Panc1 (cell line): ENCODE measurements around the gene SPAG4. TPM values are rescaled to one million over a fixed set of nuclear protein-coding genes. Genes with fewer than 3 reads are reported as not detected.

Source experiments
- ATAC-seq: fragments of 200-7000 bp; cut with Tn5 transposase; 2 replicates; pipeline ENCODE4 v1.9.1; 2020; ENCODE audit warnings: mild to moderate bottlenecking, moderate library complexity
- BruUV-seq: library from RNA; stranded (reverse); fragments of 400-500 nt; replicated peaks from 2 replicates; lab custom pipeline; 2021; lab: Mats Ljungman, UMichigan
- CTCF ChIA-PET: fragments of 300-600 bp; sonication (Branson Sonifier 250); formaldehyde crosslinking; loops from one replicate; lab custom pipeline; 2022; ENCODE audit warnings: antibody characterized with exemption; lab: Charles Lee
- POLR2A ChIA-PET: fragments of 300-600 bp; sonication (Branson Sonifier 250); formaldehyde crosslinking; loops from one replicate; lab custom pipeline; 2022; ENCODE audit warnings: antibody characterized with exemption; lab: Charles Lee
- DNase-seq: peaks from one replicate; pipeline ENCODE4 v3.0.0-alpha.2; 2010; ENCODE audit warnings: low read depth, low spot score
- H3K27ac ChIP-seq: 2 replicates; pipeline ENCODE4 v1.5.1; 2011; ENCODE audit warnings: mild to moderate bottlenecking, low read length, inconsistent platforms
- H3K27me3 ChIP-seq: fragments of 200-500 bp; sonication (Bioruptor generic); 2 replicates; pipeline ENCODE4 v1.6.0; 2014; ENCODE audit warnings: low read length, inconsistent platforms; ENCODE audit not compliant: control insufficient read depth, insufficient read depth
- H3K36me3 ChIP-seq: fragments of 200-500 bp; sonication (Bioruptor generic); 2 replicates; pipeline ENCODE4 v1.5.1; 2014; ENCODE audit warnings: inconsistent platforms, mild to moderate bottlenecking, low read length, moderate library complexity; ENCODE audit not compliant: control insufficient read depth, insufficient read depth
- H3K4me1 ChIP-seq: 2 replicates; pipeline ENCODE4 v1.5.1; 2011; ENCODE audit warnings: inconsistent platforms, mild to moderate bottlenecking, low read length, moderate library complexity; ENCODE audit not compliant: control insufficient read depth, insufficient read depth
- H3K4me3 ChIP-seq, 2 experiments: 2 replicates each; pipeline ENCODE4 v1.5.1; 2011 to 2012; ENCODE audit warnings: low read depth in 2 of 2, low read length in 2 of 2, mild to moderate bottlenecking in 2 of 2, inconsistent platforms in 1 of 2, moderate library complexity in 1 of 2
- H3K9me3 ChIP-seq: fragments of 200-500 bp; sonication (Bioruptor generic); 2 replicates; pipeline ENCODE4 v1.5.1; 2014; ENCODE audit warnings: low read depth, mild to moderate bottlenecking, inconsistent platforms, low read length, moderate library complexity; ENCODE audit not compliant: control insufficient read depth, insufficient read depth
- POLR2AphosphoS5 ChIP-seq: IDR thresholded peaks from 2 replicates; pipeline ENCODE4 v1.6.1; 2012; ENCODE audit warnings: mild to moderate bottlenecking, low read depth, low read length, moderate library complexity
- SIN3A ChIP-seq: IDR thresholded peaks from 2 replicates; pipeline ENCODE4 v1.6.1; 2012; ENCODE audit warnings: low read depth, mild to moderate bottlenecking, low read length, moderate library complexity, borderline replicate concordance; ENCODE audit not compliant: insufficient read depth
- TCF7L2 ChIP-seq: IDR thresholded peaks from 2 replicates; pipeline ENCODE4 v1.6.1; 2011; ENCODE audit warnings: mild to moderate bottlenecking, low read depth, low read length, inconsistent platforms
- in situ Hi-C: cut with HindIII; loops from 2 replicates; pipeline ENCODE4 v1.10.0; 2016; ENCODE audit warnings: low sequenced_read_pairs, low pct_unique_long_range_greater_than_20kb
- intact Hi-C: fragments of 100-400 bp; cut with micrococcal nuclease; formaldehyde crosslinking; loops from one replicate; pipeline ENCODE4 v1.10.0; 2022; ENCODE audit not compliant: unreplicated experiment
- total RNA-seq: library from RNA; stranded (reverse); gene quantifications from one replicate; pipeline ENCODE4 v1.2.1, GENCODE V29; 2021; ENCODE audit not compliant: unreplicated experiment
- TF ChIP-seq, protein P1 (sequence below): fragments of 450-650 bp; IDR thresholded peaks from 2 replicates; pipeline ENCODE4 v1.5.1; 2017; ENCODE audit warnings: mild to moderate bottlenecking
- TF ChIP-seq, protein P2 (sequence below), 2 experiments: IDR thresholded peaks; 2 replicates each; pipeline ENCODE4 v1.6.1; 2011 to 2012; ENCODE audit warnings: low read depth in 2 of 2, control low read depth in 1 of 2, low read length in 1 of 2, mild to moderate bottlenecking in 1 of 2, moderate library complexity in 1 of 2; ENCODE audit not compliant: insufficient read depth in 1 of 2

SPAG4 gene
- total RNA-seq, 1 experiment from 2014 or later: 17.6 TPM

GRCh38 chr20:35603695-35604448, 11.8 kb upstream of the SPAG4 start:
- no TSS peak for BruUV-seq
- Histone ChIP-seq H3K4me3 (no peak overlapping the region), H3K27me3 (no peaks in the 10 kb centered on the region), H3K36me3 (no peaks in the 10 kb centered on the region), H3K9me3 (no peaks in the 10 kb centered on the region), H3K27ac (no peak overlapping the region), H3K4me1 (no peaks in the 10 kb centered on the region)
- intact Hi-C loops (no loop called here), in situ Hi-C loops (no loop called here)
- POLR2A ChIA-PET: no interaction called here
- CTCF ChIA-PET: interaction anchor here (0.6 kb wide), 3 partner anchors 82 to 1200 kb away, joined by 4 to 6 read pairs (median 6); no protein-coding TSS in a partner anchor
- ATAC-seq: no peak; the same call in 1 of the 2 replicates
- TF ChIP-seq POLR2AphosphoS5: no peak
- no peak for TF ChIP-seq TCF7L2
- TF ChIP-seq, protein P1, sequence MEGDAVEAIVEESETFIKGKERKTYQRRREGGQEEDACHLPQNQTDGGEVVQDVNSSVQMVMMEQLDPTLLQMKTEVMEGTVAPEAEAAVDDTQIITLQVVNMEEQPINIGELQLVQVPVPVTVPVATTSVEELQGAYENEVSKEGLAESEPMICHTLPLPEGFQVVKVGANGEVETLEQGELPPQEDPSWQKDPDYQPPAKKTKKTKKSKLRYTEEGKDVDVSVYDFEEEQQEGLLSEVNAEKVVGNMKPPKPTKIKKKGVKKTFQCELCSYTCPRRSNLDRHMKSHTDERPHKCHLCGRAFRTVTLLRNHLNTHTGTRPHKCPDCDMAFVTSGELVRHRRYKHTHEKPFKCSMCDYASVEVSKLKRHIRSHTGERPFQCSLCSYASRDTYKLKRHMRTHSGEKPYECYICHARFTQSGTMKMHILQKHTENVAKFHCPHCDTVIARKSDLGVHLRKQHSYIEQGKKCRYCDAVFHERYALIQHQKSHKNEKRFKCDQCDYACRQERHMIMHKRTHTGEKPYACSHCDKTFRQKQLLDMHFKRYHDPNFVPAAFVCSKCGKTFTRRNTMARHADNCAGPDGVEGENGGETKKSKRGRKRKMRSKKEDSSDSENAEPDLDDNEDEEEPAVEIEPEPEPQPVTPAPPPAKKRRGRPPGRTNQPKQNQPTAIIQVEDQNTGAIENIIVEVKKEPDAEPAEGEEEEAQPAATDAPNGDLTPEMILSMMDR: no peak
- TF ChIP-seq, protein P2, sequence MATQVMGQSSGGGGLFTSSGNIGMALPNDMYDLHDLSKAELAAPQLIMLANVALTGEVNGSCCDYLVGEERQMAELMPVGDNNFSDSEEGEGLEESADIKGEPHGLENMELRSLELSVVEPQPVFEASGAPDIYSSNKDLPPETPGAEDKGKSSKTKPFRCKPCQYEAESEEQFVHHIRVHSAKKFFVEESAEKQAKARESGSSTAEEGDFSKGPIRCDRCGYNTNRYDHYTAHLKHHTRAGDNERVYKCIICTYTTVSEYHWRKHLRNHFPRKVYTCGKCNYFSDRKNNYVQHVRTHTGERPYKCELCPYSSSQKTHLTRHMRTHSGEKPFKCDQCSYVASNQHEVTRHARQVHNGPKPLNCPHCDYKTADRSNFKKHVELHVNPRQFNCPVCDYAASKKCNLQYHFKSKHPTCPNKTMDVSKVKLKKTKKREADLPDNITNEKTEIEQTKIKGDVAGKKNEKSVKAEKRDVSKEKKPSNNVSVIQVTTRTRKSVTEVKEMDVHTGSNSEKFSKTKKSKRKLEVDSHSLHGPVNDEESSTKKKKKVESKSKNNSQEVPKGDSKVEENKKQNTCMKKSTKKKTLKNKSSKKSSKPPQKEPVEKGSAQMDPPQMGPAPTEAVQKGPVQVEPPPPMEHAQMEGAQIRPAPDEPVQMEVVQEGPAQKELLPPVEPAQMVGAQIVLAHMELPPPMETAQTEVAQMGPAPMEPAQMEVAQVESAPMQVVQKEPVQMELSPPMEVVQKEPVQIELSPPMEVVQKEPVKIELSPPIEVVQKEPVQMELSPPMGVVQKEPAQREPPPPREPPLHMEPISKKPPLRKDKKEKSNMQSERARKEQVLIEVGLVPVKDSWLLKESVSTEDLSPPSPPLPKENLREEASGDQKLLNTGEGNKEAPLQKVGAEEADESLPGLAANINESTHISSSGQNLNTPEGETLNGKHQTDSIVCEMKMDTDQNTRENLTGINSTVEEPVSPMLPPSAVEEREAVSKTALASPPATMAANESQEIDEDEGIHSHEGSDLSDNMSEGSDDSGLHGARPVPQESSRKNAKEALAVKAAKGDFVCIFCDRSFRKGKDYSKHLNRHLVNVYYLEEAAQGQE (IDR thresholded peaks at IDR 0.05; ENCODE audit: insufficient read depth in 1 of 2, low read depth in 2 of 2, low read length in 1 of 2): no peak
- no peak for TF ChIP-seq SIN3A
- DNase-seq: no peak

- POLR2A ChIA-PET: no interaction called here
- no peaks in the 10 kb centered on the region for H3K4me1 ChIP-seq
- H3K36me3 ChIP-seq: no peaks in the 10 kb centered on the region
- H3K9me3 ChIP-seq: no peaks in the 10 kb centered on the region
- no peak for ATAC-seq
- no peak for TF ChIP-seq TCF7L2
- TF ChIP-seq, protein P1: no peak
- TF ChIP-seq, protein P2 (IDR thresholded peaks at IDR 0.05; ENCODE audit: insufficient read depth in 1 of 2, low read depth in 2 of 2, low read length in 1 of 2): no peak
- no peaks in the 10 kb centered on the region for H3K27me3 ChIP-seq
- no peak for DNase-seq
- H3K4me3 ChIP-seq: no peak overlapping the region
- in situ Hi-C loops (no loop called here), intact Hi-C loops (no loop called here)
- H3K27ac ChIP-seq: no peak overlapping the region
- CTCF ChIA-PET: interaction anchor here (0.6 kb wide), 3 partner anchors 82 to 1200 kb away, joined by 4 to 6 read pairs (median 6); no protein-coding TSS in a partner anchor
- BruUV-seq: no TSS peak
Measured at GRCh38 chr20:35604449-35604747, 11.2 kb upstream of the SPAG4 start.
